HG03460 (cell line): ENCODE data around the gene COL2A1.

Experiments used
- ATAC-seq: cut with Tn5 transposase; IDR thresholded peaks from one replicate; pipeline ENCODE4 v1.9.1; 2021; ENCODE audit not compliant: unreplicated experiment

Gene COL2A1

GRCh38 chr12:48004053-48004941, at the start of gene COL2A1:
Gene COL2A1, minus strand, starts transcription at chr12:48004476. Its CDS starts 155 bp downstream, at chr12:48004321.
- ATAC-seq: no peak

DNA sequence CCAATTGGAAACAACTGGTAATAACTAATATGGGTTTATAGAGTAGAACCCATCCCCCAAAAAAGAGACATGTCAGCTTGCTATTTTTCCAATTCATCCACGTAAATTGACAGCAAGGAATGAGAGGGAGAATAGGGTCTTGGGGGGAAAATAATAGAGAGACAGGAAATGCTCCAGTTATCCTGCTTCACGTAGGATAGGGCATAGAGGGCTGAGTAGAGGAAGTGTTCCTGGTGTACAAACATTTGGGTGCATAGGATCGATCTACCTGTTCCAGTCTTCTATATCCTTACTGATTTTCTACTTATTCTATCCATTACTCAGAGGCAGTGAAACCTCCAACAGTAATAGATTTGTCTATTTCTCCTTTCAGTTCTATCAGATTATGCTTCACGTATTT, 49.6 kb upstream of the COL2A1 start:
- ATAC-seq: no peak

- ATAC-seq: no peak
These were observed 48.8 kb upstream of the COL2A1 start for GRCh38 chr12:48053122-48053521.

- ATAC-seq: no peak
These were observed 47.4 kb upstream of the COL2A1 start for GRCh38 chr12:48051681-48052080.

- no peak for ATAC-seq
These were observed 45.9 kb upstream of the COL2A1 start for GRCh38 chr12:48050174-48050573.

DNA sequence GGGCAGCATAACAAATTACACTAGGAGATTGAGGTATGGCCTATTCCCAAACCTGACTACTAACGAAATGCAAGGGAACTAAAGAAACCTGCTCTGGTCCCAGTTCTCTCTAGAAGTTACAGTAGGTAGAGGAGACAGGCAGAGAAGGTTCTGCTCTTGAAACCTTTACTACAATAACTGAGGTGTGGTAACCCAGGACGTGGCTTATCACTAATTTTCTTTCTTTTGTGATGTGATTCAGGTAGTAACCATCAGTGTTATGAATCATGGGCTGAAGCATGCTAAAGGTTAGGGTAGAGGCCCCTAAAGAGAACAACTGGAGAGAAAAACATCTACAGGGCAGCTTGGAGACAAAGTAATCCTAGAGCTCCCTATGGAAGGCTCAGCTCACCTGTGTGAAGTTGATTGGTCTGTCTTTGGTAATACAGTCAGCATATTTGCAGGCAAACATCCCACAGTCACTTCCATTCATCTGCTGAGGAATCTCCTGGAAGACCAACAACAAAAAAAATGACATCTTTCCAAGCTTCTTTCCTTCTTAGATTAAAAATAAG, 41.8 kb upstream of the COL2A1 start:
- ATAC-seq: no peak

DNA sequence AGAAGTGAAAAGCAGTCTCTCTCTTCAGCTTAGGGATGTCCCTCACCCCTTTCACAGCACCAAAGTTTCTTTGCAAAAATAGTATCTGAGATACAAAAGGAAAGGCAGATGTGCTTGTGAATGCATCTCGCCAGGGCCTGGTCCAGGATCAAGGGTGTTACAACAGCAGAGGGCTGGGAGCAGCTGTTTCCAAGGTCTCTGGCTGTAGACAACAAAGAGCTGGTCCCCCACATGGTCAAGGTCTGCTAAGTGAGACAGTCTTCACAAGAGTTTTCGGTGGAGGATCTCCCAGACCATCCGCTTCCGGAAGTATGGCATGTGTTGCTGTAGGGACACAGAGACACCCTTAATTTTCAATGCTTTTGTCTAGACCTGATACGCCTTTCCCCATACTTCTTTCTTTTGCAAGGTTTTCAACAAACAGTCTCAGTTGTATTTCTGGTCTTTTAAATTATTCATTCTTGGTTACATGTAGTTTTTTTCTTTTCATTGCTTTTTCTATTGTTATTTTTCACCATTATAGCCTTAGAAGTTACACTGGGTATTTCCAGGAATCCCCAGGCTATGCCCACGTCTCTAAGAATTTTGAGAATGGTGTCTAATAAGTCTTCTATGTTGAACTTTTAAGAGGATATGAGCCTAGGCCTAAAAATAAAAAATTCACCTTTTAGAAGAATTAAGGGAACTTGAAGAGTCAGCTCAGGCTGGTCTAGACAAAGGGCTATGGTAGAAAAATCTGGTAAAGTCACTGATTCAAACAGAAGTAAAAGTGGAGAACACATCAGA, 41.0 kb upstream of the COL2A1 start:
- ATAC-seq: no peak

DNA sequence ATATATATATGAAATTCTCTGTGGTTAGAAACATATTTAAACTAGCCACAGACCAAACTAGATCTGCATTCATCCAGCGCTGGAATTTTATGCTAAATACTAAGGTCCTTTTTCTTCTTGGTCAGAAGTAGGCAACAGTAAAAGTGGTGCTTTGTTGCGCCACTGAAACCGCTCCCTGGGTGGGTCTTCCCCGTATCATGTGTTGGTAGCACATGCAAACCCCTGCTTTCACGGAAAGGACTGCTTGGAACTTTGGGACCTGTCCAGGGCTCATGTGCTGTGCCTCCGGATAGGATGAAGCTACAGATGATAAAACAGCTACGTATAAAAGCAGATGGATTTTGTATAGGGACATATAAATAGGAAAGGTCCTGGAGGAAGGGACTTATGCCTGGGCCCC, 40.1 kb upstream of the COL2A1 start:
- no peak for ATAC-seq

DNA sequence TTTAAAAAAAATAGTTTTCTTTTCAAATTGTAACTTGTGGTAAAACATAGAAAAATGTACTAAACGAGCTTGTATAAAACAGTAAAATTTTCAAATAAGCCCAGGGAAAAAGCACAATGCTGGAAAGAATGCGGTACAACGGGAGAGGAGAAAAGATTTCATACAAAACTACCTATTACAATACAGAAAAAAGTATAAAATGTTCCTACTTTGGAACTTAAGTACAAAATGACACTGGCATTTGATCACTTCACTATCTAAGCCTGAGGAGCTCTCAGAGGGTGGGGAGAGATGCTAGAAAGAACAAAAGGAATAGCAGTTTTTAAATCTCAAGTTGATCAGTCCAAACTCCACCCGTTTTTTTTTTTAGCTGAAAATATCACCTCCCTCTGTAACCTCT, 39.5 kb upstream of the COL2A1 start:
- ATAC-seq: no peak

DNA sequence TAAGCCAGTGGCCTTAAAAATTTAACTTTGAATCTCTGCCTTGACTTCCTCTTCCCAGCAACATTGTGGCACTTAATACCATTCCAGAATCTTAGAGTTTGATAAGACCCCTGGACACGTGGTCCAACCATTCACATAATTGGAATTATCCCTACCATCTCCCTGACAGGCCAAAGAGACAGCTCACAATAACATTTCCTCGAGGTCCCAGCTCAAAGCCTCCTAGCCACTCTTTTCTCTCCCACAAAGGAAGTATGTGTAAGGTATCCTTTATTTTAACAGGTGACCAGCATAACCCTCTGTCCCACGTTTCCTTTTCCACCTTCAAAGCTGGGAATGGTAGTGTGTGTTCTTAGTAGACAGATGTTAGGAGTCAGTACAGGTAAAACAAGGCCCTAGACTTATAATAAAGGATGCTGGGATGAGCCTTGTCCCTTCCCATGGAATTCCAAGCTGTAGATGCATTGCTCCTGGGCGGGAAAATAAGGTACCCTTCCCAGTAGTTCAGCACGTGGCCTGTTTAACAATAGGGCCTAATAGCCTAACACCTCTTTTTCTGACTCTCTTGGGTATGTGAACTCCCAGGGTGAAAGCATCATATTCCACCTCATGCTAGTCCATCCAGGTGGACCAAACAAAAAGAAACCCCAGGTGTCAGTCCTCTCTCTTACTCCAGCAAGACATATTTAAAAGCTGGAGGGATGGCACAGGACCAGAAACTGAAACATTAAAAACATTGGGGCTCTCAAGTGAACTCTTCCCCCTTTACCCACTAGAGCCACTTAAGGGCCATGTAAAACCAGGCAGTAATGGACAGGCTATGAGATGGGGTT, 37.5 kb upstream of the COL2A1 start:
- ATAC-seq: no peak

DNA sequence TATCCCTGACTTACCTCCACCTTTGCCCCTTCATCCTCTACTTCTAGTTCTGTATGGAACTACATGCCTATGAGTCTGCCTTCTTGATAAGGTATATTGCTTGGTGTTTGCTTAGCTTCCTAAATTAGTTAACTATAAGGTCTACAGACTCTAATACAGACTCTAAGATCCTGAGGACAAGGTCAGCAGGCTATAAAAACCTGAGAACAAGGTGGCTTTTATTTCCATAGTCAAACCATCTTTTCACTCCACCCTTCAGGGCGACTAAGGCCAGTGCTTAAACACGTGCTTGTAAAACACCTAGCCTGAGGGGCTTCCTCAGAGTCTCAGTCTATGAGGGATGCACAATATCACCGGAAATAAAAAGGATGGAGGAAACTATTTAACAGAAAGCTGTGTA, 36.1 kb upstream of the COL2A1 start:
- no peak for ATAC-seq

DNA sequence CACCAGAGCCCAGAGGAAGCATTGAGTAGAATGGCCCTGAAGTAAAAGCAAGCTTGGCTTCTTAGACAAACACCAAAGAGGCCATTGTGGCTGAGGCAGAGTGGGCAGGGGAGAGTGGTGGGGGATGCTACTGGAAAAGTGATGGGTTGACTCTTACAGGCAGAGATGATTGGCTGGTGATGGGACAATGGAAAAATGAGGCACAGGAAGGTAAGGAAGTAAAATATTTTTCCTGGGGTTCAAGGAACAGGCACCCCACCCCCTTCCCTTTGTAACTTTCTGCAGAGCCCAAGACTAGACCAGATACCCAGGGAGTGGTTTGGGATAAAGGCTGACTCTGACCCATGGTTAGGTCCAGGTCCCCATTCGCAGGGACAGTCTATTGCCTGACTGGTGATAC, 34.9 kb upstream of the COL2A1 start:
- ATAC-seq: no peak

GRCh38 chr12:48038085-48038484, 33.8 kb upstream of the COL2A1 start:
- no peak for ATAC-seq

DNA sequence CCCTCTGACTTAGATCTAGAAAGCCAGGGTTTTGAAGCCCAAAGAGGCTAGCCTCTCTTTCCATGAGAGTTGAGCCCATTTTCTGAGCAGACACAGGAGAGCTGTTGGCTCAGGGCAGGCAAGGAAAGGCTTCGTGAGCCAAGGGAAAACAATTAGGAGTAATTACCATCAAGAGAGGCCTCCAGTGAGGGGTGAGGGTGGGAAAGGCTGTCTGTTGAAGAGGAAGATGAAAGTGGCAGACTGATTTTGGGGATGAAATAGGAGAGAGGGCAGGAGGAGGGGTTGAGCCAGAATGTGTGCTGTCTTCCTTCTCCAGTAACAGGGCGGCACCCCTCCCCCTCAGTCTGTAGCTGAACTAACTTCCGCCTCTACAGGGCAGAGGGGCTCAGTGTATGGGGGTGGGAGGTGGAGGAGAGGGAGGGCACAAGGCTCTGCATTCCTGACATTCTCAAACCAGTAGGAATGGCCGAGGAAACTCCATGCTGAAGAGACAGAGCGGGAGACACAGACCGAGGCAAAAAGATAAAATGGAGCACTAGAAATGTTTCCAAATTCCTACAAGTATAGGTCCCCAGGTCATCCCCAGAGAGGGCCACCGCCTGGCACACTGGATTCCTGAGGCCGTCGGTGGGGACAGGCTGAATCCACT, 33.1 kb upstream of the COL2A1 start:
- ATAC-seq: no peak

- no peak for ATAC-seq
These were observed 32.5 kb upstream of the COL2A1 start for GRCh38 chr12:48036818-48037217.

- ATAC-seq: no peak
These were observed 30.8 kb upstream of the COL2A1 start for GRCh38 chr12:48034835-48035805.

DNA sequence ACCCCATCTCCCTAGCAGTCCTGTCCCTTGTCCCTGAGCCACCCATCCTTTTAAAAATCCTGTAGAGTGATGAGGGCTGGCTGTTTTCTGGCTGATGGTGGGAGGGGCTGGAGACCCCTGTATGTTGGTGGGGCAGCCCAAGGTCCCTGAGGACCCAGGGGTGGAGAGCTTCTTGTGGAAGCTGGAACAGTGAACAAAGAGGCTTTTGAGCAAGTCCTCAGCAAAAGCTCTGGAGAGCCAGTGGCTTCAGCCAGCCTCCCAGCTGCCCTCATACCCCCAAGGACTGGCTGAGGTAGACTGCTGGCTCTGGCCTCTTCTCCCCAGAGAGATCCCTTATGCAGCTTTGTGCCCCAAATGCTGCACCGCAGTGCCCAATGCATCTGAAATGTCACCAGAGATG, 29.2 kb upstream of the COL2A1 start:
- ATAC-seq: no peak

DNA sequence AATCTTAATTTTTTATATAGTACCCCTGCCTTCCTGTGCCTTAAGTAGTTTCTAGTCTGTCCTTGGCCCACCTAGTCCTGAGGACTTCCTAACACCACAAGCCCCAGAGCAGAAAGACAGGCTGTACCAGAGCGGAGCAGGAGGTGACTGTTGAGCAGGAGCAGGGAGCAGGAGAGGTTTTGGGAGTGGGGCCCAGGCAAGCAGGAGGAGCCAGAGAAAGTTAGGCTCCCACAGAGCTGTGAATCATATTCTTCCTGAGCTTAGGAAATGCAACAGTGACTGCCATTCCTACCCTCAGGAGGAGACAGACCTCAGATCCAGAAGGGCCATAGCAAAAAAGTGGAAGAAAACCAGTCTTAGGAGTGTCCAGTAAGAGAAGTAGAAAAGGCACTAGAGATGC, 28.3 kb upstream of the COL2A1 start:
- ATAC-seq: no peak
